WI38 (cell line): ENCODE results near the gene CRB1.

ENCODE experiments used
- H3K4me3 ChIP-seq: 2 replicates; pipeline ENCODE4 v1.5.1; 2011; ENCODE audit warnings: low read depth, mild to moderate bottlenecking, control low read depth, low read length
- CTCF ChIP-seq: IDR thresholded peaks from 2 replicates; pipeline ENCODE4 v1.5.1; 2012; ENCODE audit warnings: low read depth, mild to moderate bottlenecking, control low read depth, low read length

The CRB1 gene

GRCh38 chr1:197367627-197368026, 99.6 kb downstream of the CRB1 start:
- H3K4me3 ChIP-seq: no peak overlapping the region
- no peak for TF ChIP-seq CTCF

- no peak for TF ChIP-seq CTCF
- no peak overlapping the region for H3K4me3 ChIP-seq
Observed at GRCh38 chr1:197374428-197374827, 106.4 kb downstream of the CRB1 start.

GRCh38 chr1:197384471-197384870, 116.4 kb downstream of the CRB1 start:
- TF ChIP-seq CTCF: no peak
- no peak overlapping the region for H3K4me3 ChIP-seq

- no peak for TF ChIP-seq CTCF
- H3K4me3 ChIP-seq: no peak overlapping the region
Observed at GRCh38 chr1:197388801-197389200, 120.7 kb downstream of the CRB1 start.

DNA sequence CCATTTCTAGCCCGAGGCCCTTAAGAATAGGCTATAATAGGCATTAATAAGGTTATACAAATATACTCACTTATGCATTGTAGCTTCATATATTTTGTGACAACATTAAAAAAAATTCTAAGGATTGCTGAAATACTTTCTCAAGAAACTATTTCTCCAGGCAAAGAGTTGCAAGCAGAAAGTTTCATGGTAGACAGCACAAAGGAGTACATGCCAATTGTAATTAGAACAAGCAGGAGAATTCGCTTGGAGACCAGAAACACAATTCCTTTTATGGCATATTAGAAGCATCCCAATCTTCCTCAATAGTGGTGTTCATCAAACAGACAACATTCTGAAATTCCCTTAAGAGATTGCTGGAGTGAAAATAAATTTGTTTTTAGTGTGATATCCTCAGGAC, 122.8 kb downstream of the CRB1 start:
- H3K4me3 ChIP-seq: no peak overlapping the region
- no peak for TF ChIP-seq CTCF

DNA sequence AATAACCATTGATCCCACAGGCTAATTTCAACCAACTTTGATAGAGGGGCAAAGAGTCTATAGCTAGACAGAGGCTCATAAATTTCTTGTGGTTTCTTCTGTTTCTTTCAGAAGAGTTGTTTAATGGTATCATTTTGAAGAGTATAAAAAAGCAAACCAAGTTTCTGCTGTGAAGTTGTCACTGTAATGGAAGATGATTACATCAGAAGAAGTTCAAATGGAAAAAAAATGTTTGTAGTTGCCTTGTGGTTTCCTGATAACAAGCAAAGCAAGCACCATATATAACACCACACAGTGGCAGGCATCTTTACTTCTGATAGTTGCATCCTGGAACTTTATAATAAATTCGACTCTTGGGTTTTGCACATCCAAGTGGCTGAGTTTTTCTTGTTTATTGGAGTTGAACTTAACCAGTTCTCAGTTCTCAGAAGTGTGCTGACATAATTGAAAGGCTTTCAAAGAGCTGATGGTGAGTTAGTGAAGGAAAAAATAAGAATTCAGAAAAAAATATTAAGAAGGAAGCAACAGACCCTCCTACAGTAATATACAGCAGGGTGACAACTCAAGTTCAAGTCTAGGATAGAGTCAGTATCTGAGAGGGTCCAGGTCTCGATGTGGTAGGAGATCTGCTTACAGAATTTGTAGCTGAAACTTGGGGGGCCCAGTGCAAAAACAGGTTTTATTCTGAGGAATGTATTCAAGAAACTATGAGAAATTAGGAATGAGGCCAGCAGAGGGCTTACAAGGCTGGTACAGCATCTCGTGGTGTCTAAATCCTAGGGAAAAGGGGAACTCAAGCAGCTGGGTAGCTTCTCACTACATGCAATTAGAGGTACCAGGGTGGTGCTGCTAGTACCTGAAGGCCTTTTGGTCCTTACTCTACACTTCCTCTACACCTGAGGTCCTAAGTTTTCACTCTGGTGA, 123.5 kb downstream of the CRB1 start:
- H3K4me3 ChIP-seq: no peak overlapping the region
- TF ChIP-seq CTCF: no peak

DNA sequence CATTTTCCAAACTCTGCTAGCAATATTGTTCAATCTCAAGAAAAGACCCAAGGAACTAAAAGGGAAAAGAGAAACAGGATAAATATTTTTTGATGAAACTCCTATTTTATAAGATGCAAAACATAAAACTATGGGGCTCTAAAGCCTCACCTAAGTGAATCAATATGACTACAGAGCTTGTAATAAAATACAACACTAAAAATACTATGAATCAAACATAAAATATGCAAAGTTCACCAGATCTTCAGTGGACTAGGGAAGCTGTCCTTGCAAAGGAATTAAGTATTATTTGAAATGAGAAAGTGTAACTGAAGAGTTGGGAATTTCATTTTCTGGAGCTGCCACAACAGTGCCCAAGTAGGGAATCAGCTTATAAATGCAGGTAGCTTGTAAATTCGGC, 124.5 kb downstream of the CRB1 start:
- no peak overlapping the region for H3K4me3 ChIP-seq
- TF ChIP-seq CTCF: no peak
